Right lobe of liver (tissue), 6 donors: Measurements from ENCODE around the gene FCN3. TPM values are rescaled to one million over a fixed set of nuclear protein-coding genes. Genes with fewer than 3 reads are reported as not detected.
A peak's percentile ranks its signal among the peaks of the same experiment; 100 is the strongest.

Experiments
- ATAC-seq, 4 donors: fragments of 200-7000 bp; cut with Tn5 transposase; one replicate each; pipeline ENCODE4 v1.9.1; 2020; ENCODE audit warnings: mild to moderate bottlenecking in 4 of 4, moderate library complexity in 4 of 4
- DNase-seq, 3 donors: peaks; one replicate each; pipeline ENCODE4 v3.0.0-alpha.2; 2020
- H3K27ac ChIP-seq, 3 donors: fragments of 200-600 bp; one replicate each; pipeline ENCODE4 v1.8.0; 2022
- H3K27me3 ChIP-seq, 2 donors: fragments of 200-600 bp; one replicate each; pipeline ENCODE4 v1.8.0; 2022
- H3K36me3 ChIP-seq, 4 donors: fragments of 200-600 bp; sonication (generic) in 1 of 4; one replicate each; pipeline versions ENCODE4 v1.5.1 to v1.8.0; 2017 to 2022; ENCODE audit warnings: control low read depth in 1 of 4
- H3K4me1 ChIP-seq, 4 donors: fragments of 200-600 bp; sonication (generic) in 1 of 4; one replicate each; pipeline versions ENCODE4 v1.5.1 to v1.8.0; 2017 to 2022; ENCODE audit warnings: control low read depth in 1 of 4
- H3K4me3 ChIP-seq, 3 donors: fragments of 200-600 bp; one replicate each; pipeline ENCODE4 v1.8.0; 2022
- H3K9me3 ChIP-seq, 4 donors: fragments of 200-600 bp; sonication (generic) in 1 of 4; one replicate each; pipeline versions ENCODE4 v1.5.1 to v1.8.0; 2017 to 2022; ENCODE audit warnings: control low read depth in 1 of 4
- CTCF ChIP-seq, 4 donors: fragments of 200-600 bp in 3 of 4; fragments of 450-650 bp in 1 of 4; IDR thresholded peaks; one replicate each; pipeline versions ENCODE4 v1.5.1 to v1.8.0; 2016 to 2022; ENCODE audit warnings: antibody characterized with exemption in 4 of 4, mild to moderate bottlenecking in 2 of 4
- POLR2A ChIP-seq: fragments of 450-650 bp; IDR thresholded peaks from one replicate; pipeline ENCODE4 v1.6.1; 2017; ENCODE audit warnings: antibody characterized with exemption, mild to moderate bottlenecking
- WGBS: methylation state at CpG from one replicate; pipeline ENCODE4 v1.1.6; 2018; ENCODE audit warnings: low coverage, low lambda C conversion rate; ENCODE audit not compliant: insufficient coverage; ENCODE audit errors: missing lambda C conversion rate; 5-methylcytosine and 5-hydroxymethylcytosine counted together
- intact Hi-C, 2 donors: fragments of 100-400 bp; cut with DNase I; formaldehyde crosslinking; loops; one replicate each; pipeline versions ENCODE4 v1.11.2 to v1.14.1; 2022
- long read RNA-seq: library from polyadenylated mRNA; unstranded; transcript quantifications from one replicate; pipeline ENCODE4 v2.0.0, GENCODE V29; 2019
- total RNA-seq, 6 experiments: library from RNA; depleted of rRNA in 2 of 6; stranded (reverse); fragments of >200 nt in 2 of 6; fragmentation: NEBNext Ultra II Directional in 3 of 6; extraction: Animal tissue kit (Norgen Biotek cat#: 25700) in 3 of 6; gene quantifications; one replicate each; pipeline versions ENCODE4 v1.1.0 to v1.2.4, GENCODE V29; 2016 to 2023
- donor health status: DM: no; HTN: yes; CAD: no.
- donor health status: DM: no; HTN: no; CAD: no.
- donor health status: DM: no; HTN: no; CAD: no.
- donor health status: DM: no; HTN: yes; CAD: no.
- donor health status: DM: no; HTN: yes; CAD: no.

The FCN3 gene
- total RNA-seq = 100 to 1,000 TPM in 4 of 6 experiments, 10 to 100 TPM in 2; 81.6 to 213 (median 111) TPM
- long read RNA-seq, transcript FCN3-202 (7 exons, 997 nt) = minor isoform, 5 of 73 reads
- long read RNA-seq, transcript FCN3-201 (8 exons, 1,030 nt) = major isoform, 57 of 73 reads
- long read RNA-seq, partial matches to known transcripts = 2 of 73 reads
- long read RNA-seq, other reads (novel, unspliced or antisense) = 9 of 73 reads

GRCh38 chr1:27374362-27375086 lies at the start of gene FCN3:
TSS of gene FCN3 (minus strand) at chr1:27374824. CDS start at chr1:27374818, 6 bp downstream.
- peak; percentile 34 to 55 (median 46) for ATAC-seq
- peak within 1 kb of the TSS; percentile 40 to 68 (median 50) for H3K27ac ChIP-seq
- no peaks in the 10 kb centered on the region for H3K27me3 ChIP-seq
- H3K4me3 ChIP-seq = peak within 1 kb of the TSS; percentile 14 to 27 (median 21)
- no peaks in the 10 kb centered on the region for H3K4me1 ChIP-seq
- H3K36me3 ChIP-seq = no peaks in the 10 kb centered on the region
- intact Hi-C loops = no loop called here
- WGBS = 68% methylated on average over 2 of the region's 4 CpGs
- no peak for TF ChIP-seq CTCF (IDR thresholded peaks at IDR 0.05)
- no peak for TF ChIP-seq POLR2A
- no peaks in the 10 kb centered on the region for H3K9me3 ChIP-seq
- DNase-seq = no peak

- Histone ChIP-seq H3K4me3 (no peak overlapping the region), H3K36me3 (peaks cover 0 to 16% (median 5%) of the 10 kb centered on the region in 4 donors), H3K27me3 (no peaks in the 10 kb centered on the region), H3K27ac (no peak overlapping the region), H3K9me3 (no peaks in the 10 kb centered on the region), H3K4me1 (no peaks in the 10 kb centered on the region)
- intact Hi-C loops = no loop called here
- ATAC-seq (no peak), DNase-seq (peak in 1 of 3 donors; percentile 16)
- WGBS = 80% methylated on average over 2 of the region's 4 CpGs
- no peak for TF ChIP-seq CTCF (IDR thresholded peaks at IDR 0.05)
These were observed 49.1 kb upstream of the FCN3 start for GRCh38 chr1:27423709-27424108.

- WGBS = 52% methylated on average over 14 of the region's 14 CpGs
- Histone ChIP-seq H3K4me3 (no peak overlapping the region), H3K36me3 (peaks cover 5 to 46% (median 21%) of the 10 kb centered on the region in 4 donors), H3K4me1 (no peaks in the 10 kb centered on the region), H3K9me3 (no peaks in the 10 kb centered on the region), H3K27me3 (no peaks in the 10 kb centered on the region), H3K27ac (peak overlapping the region in 1 of 3 donors; percentile 50)
- no peak for DNase-seq
- ATAC-seq = peak; percentile 35 to 76 (median 42)
- no peak for TF ChIP-seq CTCF (IDR thresholded peaks at IDR 0.05)
- TF ChIP-seq POLR2A = no peak
- intact Hi-C loops = loop anchor here in 1 of 2 donors (5.0 kb wide), 1 partner anchor 189 kb away; no protein-coding TSS in a partner anchor
These were observed 43.9 kb upstream of the FCN3 start for GRCh38 chr1:27418326-27419185.

GRCh38 chr1:27417713-27418112 lies 43.1 kb upstream of the FCN3 start:
- H3K4me3 ChIP-seq = no peak overlapping the region
- 94% methylated on average over 2 of the region's 3 CpGs for WGBS
- intact Hi-C loops = loop anchor here in 1 of 2 donors (5.0 kb wide), 1 partner anchor 190 kb away; no protein-coding TSS in a partner anchor
- no peaks in the 10 kb centered on the region for H3K4me1 ChIP-seq
- H3K27me3 ChIP-seq = no peaks in the 10 kb centered on the region
- H3K27ac ChIP-seq = no peak overlapping the region
- no peaks in the 10 kb centered on the region for H3K9me3 ChIP-seq
- peaks cover 5 to 53% (median 21%) of the 10 kb centered on the region in 4 donors for H3K36me3 ChIP-seq
- DNase-seq (no peak), ATAC-seq (no peak)
- TF ChIP-seq POLR2A (no peak), CTCF (IDR thresholded peaks at IDR 0.05) (no peak)
